Right ventricle myocardium inferior (tissue), 1 donor: Measurements from ENCODE around the gene GTF2F2. TPM values are rescaled to one million over a fixed set of nuclear protein-coding genes. Genes with fewer than 3 reads are reported as not detected.

Experiments used
- total RNA-seq: library from RNA; stranded (reverse); fragmentation: NEBNext Ultra II Directional; extraction: Animal tissue kit (Norgen Biotek cat#: 25700); gene quantifications from one replicate; pipeline ENCODE4 v1.2.1, GENCODE V29; 2021
- donor health status: DM: no; HTN: yes; CAD: no; lungs with severe emphysema.

GTF2F2 gene
- total RNA-seq, 1 donor from 2014 or later = 19.7 TPM

Other genes with a start within 250 kb of the GTF2F2 start
- gene NUFIP1, start 131.0 kb upstream of the GTF2F2 start, total RNA-seq = 3.1 TPM
- 9.3 TPM for gene GPALPP1, start 131.0 kb upstream of the GTF2F2 start, total RNA-seq
- gene KCTD4, start 80.5 kb downstream of the GTF2F2 start, total RNA-seq = not detected
- gene TPT1, start 220.7 kb downstream of the GTF2F2 start, total RNA-seq = 4,733 TPM